HCEC 1CT (cell line): ENCODE results near the gene ASAP2.

ENCODE experiments used
- DNase-seq: peaks from one replicate; pipeline ENCODE4 v3.0.0-alpha.2; 2017

Gene ASAP2

DNA sequence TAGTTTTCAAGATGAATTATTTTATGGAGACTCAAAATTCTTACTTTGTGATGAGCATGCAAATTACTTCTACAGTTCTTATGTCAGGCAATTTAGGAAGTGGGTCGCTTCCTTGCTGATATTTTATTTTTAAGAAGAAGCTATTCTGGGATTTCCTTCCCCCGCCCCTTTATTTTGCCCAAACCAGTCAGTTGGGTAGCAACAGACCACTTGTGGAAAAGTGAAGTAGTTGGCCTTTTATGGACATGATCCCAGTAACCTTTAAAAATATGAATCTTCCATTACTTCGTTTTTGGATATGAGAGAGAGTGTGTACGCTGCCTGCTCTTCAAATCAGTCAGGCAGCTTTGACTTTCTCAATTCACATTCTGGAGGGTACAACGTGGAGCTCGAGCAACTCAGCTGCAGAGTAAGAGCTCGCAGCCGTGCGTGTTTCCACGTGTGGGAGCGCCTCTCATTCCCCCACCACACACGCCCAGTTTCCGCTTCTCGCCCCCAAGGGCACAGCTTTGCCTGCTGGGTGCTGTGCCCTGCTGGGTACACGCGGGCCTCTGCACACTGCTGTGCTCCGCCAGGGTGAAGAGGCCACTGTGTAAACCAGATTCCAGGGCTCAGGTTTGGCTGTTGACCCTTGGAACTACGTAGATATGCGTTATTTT lies 124.1 kb downstream of the ASAP2 start:
- no peak for DNase-seq

DNA sequence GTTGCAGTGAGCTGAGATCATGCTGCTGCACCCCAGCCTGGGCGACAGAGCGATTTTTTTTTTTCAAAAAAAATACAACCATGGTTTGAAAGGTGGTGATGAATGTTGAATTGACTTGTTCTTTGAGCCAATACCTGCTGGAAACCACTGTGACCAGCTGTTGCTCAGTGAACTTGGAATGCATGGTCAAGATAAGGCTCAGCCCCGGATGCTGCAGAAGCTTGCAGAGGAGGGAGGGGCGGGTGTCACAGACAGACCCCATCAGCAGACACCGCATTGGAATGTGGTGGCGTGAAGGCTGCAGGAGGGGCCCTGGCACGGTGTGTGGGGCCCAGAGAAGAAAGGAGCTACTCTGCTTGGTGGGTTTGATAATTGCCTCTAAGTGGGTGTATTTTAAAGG lies 125.1 kb downstream of the ASAP2 start:
- no peak for DNase-seq

DNA sequence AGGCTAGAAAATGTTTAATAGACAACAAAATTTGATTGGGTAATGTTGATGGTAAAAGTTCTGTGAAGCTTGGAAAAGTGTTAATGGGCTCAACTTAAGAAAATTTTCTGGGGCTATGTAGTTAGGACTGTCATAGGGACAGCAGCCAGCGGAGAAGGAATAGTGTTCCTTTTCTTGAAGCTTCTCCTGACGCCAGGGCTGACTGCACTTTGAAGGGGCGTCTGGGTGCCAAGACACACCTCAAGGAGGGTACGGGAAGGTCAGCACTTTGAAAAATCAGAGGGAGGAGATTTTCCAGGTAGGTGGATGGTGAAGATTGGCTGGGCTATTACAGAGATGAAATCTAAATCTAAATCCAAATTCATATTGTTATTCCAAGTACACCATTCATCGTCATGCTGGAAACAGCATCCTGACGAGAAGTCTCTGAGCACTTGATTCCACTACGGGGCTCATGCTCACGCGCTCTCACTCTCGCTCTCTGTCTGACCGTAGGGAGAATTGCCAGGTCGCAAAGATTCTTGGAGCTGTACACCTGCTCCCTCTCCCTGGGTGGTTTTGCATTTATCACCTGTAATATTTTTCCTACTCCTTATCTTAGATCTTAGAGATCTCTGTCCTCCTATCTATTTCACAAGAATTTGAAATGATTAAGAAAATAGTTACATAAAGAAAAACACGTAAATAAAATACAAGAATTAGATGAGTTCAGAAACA lies 125.7 kb downstream of the ASAP2 start:
- no peak for DNase-seq

DNA sequence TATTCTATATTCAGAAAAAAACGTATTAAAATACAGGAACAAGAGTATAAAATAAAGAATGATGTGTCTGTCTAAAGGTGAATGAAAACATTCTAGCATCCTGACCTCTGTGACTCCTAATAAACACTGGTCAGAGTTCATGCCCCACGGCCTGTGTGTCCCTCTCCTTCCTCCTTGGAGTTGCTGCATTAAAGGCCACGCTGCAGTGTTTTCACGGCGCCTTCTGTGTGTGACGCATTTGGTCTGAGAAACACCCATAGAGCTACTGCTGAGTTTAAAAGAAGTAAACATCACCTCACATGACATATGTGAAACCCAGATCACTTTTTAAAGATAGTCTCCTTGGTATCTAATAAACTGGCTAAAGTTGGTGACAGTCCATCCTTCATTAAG lies 126.2 kb downstream of the ASAP2 start:
- DNase-seq = no peak

DNA sequence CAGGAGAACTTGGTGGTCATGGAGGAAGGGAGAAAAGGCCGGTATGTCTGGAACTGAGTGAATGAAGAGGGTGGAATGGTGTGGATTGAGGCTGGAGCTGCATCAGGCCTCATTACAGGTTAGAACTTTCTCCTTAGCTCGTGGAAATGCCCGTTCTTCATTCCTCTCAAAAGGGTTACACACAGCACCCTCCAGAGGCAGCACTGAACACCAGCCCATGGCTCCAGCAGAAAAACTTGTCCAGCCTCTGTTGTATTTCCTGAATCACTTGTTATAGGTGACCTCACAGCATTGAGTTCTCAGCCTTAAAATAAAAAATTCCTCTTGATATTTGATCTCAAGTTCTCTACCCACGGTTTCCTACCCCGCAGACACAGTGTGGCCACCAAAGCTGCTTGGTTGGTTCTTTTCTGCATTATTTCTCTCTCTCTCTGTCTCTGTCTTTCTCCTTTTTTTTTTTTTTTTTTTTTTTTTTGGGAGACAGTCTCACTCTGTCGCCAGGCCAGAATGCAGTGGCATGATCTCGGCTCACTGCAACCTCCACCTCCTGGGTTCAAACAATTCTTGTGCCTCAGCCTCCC lies 127.1 kb downstream of the ASAP2 start:
- peak; percentile 74 for DNase-seq

DNA sequence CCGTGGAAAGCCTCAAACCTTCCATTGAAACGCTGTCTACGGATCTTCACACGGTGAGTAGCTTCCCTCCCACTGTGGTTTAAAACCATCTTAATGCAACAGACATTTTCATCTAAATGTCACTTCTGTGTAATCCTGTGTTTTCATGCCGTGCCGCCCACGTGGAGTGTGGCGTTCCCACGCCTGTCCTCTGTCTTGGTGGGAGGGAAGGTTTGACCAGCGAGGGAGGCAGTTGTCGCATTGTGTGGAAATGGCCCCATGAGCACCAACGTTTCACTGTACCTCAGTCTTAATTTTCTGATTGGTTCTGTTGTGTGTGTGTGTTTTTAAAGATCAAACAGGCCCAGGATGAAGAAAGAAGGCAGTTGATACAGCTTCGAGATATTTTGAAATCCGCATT lies 128.1 kb downstream of the ASAP2 start:
- no peak for DNase-seq

DNA sequence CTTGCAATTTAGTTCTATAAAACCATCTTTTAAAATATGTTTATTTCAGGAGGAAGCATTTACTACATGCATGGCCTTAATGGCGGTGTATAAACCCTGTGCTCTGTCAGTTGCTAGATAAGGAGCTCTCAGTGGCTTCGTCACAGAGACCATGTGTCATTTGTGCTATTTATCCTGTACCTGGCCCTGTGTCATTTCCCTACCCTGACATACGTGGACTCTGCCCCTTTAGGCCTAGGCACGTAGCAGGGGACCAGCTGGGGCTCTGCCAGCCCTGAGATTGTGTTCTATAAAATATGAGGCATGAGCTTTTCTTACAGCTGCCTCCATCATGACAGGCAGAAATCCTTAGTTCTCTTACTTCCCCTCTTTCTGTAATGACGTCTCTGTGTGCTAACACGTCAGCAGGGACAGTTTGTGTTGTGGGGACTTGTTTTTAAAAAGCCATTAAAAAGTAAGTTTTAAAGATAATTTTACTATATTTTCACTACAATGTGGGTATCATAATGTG lies 128.8 kb downstream of the ASAP2 start:
- no peak for DNase-seq

DNA sequence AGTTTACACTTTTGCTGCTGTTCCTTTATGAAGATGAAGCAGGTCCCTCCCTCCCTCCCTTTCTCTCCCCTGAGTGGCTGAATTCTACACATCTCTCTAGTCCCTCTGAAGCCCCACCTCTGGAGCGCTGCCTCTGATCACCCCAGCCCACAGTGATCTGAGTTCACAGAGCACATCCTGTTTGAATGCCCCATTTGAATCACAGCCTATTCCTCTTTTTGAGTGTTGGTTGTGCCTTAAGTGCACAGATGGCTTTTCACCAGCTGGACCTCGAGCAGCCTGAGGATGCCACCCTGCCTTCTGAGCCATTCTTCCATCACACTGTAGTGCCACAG lies 129.6 kb downstream of the ASAP2 start:
- DNase-seq = no peak

DNA sequence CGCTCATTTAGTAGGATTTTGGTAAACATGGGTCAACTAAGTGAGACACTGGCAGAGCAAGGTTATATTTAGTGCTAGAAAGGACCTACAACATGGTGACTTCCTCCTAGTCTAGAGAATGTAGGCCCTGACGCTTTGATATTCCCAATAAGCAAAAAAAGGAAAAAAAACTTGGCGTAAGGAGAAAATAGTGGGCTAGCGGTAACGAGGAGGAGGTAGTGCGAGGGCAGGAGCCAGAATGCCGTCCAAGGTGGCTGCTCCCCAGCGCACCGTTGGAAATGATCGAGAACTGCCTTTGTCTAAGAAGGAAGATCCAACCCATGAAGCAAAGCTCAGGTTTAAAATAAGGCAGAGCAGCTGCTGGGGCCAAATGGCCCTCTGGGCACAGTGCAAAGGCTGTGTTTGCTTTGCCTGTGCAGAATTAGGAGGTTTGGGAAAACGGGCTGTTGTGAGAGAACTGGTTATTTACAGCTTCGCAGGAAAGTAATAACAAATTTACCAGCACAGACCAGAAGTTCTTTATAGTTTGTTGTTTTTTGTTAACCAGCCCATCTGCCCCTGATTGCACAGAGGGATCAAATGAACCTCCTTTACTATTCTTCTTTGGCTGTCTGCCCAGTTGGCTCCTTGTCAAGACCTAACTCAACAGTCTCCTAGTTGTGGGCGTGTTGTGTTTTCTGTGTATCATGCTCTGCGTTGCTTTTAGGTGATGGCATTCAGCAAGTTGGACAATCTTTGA lies 130.1 kb downstream of the ASAP2 start:
- peak; percentile 78 for DNase-seq

DNA sequence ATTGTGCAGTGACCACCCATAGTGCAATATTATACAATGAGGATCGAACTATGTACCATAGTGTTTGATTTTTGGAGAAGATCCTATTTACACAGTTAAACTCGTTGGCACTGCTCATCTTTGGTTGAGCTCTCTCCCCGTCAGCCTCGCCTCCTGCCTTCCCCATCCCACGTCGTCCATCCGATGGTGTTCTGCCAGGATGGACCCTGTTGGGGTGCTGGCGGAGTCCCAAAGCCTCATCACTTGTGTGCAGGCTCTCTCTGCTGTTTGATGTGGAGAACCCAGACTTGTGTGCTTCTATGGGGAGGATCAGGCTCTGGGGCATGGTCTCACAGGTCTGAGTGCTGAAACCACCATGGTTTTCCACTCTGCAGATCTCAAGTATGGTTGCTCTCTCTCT lies 131.3 kb downstream of the ASAP2 start:
- DNase-seq = no peak

DNA sequence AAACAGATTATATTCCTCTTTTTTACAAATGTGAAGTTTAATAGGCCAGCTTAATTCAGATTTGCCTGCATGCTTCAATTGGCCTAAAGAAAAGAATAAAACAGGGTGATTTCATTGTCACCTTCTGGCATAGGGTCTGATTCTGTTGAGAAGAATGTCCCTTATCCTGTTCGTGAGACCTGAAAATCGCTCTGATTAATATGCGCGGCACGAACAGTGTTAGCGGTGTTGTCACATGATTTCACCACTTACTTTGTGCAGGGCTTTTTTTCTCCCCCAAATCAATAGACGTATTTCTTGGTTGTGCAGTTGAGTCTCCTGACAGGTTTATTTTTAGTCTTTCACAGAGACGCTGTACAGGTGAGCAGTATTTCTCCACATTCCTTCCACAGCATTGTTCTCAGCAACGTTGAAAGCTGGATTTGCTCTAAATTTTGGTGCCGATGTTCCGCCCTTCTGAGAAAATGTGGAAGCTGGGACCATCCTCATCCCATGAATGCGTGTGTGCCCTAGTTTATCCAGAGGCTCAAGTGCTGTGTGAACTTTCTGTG lies 134.8 kb downstream of the ASAP2 start:
- no peak for DNase-seq

DNA sequence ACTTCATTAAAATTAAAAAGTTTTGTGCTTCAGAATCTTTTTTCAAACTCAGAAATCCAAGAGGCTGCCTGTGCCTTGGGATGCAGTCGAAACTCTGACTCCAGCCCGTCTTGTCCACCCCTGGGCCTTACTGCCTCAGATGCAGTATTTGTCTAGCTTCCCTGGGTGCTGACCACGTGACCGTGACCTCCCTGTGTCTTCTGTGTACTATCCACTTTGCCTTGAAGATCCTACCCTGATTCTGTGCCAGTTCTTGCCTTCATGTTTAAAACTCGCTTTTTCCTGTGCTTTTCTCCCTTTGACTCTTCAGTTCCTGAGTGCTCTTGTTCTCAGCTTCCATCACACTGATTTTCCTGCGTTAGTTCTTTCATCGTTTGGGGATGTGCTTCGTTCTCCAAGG lies 136.0 kb downstream of the ASAP2 start:
- DNase-seq = no peak

DNA sequence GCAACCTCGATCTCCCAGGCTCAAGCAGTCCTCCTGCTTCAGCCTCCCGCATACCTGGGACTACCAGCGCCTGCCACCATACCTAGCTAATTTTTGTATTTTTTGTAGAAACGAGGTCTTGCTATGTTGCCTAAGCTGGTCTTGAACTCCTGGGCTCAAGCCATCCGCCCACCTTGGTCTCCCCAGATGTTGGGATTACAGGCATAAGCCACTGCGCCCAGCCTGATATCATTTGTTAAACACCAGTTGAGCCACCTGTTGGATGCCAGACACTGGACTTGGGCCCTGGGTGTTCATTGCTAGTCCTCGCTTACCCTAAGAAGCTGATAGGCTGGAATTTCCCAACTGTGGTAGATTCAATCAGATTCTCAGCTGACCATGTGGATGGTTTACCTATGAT lies 136.9 kb downstream of the ASAP2 start:
- no peak for DNase-seq

DNA sequence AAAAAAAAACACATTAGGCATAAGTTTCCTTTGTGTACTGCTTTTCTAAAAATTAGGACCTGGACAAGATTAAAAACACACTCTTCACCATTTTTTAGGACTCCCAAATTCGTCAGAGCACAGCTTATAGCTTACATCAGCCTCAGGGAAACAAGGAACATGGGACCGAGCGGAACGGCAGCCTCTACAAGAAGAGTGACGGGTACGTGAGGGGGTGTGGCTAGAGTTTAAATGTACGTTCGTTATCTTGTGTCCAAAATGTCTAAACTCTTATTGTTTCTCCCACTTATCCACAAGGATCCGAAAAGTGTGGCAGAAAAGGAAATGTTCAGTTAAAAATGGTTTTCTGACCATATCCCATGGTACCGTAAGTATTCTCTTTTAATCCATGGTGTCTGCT lies 137.8 kb downstream of the ASAP2 start:
- DNase-seq = no peak

DNA sequence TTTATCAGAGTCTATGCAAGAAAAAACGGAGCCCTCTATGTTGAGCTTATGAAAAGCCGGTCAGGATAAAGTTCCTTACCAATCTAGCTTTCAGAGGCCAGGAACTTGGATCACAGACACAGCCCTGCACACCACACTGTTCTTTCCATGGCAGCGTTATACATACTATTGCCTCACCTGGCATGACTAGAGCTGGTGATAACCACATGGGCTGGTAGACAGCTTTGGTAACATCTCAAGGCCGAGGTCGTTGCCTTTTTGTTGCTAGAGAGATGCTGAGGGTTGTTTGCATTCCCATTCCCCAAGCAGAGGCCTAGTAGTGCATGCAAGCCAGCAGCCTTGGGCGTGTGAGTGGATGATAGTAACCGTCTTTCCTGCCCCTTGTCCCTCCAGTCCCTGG lies 138.7 kb downstream of the ASAP2 start:
- DNase-seq = no peak

DNA sequence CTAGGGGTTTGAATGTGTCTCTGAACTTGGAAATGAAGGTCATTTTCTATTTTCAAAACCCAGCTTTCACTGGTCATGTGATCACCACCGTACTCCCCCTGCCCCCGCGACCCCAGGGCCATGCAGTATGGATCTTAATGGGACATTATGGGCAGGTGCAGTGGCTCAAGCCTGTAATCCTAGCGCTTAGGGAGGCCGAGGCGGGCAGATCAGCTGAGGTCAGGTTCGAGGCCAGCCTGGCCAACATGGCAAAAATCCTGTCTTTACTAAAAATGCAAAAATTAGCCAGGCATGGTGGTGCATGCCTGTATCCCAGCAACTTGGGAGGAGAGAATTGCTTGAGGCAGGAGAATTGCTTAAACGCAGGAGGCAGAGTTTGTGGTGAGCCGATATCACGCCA lies 139.4 kb downstream of the ASAP2 start:
- DNase-seq = no peak

DNA sequence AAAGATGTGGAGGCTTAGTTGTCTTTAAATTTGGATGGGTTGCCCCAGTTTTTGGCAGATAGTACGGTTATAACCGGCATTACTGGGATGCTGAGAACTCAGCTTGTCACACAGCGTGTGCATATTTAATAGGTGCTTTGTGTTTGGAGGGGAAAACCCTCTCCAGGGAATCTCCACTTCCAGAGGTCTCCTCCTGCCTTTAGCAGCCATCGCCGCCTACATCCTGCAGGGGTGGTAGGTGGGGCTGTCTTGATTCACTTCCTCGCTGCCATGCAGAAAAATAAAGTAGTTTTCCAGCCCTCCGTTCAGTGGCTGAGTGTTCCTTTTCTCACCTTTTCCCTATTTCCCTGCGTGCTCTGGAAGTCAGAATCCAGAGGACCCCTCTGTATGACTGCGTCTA lies 140.3 kb downstream of the ASAP2 start:
- no peak for DNase-seq

DNA sequence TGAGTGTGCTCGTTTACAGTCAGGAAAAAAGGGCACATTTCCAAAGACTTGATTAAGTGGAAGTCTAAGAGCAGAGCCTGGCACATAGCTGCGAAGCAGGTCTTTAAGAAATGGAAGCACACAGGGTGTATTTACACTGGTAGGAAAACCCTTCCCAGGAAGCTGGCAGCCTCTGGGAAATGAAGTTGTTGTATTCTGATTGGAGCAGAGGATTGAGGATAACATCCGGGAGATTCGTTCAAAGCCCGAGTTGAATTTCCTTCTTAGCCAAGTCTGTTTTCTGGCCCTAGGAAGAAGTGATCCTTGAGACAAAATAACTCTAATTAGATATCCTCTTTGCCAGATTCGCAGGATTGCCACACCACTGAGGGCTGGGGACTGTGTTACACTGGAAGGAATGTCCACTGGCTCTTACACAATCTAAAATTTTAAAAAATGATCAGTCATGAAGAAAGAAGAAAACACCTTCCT lies 140.8 kb downstream of the ASAP2 start:
- DNase-seq = no peak

DNA sequence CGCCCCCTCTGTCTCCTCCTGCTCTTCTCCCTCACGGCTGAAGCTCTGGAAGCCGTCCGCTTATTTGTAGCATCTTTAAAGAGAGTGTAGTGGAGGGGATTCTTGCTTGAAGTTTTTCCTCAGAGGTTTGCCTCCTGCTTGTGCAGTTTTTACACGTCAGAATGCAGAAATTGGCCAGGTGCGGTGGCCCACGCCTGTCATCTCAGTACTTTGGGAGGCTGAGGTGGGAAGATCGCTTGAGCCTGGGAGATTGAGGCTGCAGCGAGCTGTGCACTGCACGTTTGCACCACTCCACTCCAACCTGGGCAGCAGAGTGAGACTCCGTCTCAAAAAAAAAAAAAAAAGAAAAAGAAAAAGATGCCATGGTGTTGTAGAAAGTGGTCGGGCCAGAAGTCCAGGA lies 147.7 kb downstream of the ASAP2 start:
- no peak for DNase-seq

DNA sequence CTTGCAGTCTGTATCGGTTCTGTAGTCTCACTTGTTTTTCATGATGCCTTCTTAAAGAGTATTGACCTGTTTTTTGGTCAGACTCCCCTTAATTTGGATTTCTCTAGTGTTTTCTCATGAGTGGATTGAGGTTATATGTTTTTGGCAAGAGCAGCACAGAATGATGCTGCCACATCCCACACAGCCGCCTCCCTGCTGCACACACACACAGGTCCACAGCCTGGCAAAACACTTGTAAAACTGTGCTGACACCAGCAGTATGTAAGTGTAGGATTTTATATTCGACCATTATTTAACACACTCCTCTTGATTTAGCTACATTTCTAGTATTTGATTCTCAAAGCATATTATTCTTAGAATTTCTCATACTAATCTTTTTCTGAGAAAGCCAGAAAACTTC lies 148.7 kb downstream of the ASAP2 start:
- no peak for DNase-seq

DNA sequence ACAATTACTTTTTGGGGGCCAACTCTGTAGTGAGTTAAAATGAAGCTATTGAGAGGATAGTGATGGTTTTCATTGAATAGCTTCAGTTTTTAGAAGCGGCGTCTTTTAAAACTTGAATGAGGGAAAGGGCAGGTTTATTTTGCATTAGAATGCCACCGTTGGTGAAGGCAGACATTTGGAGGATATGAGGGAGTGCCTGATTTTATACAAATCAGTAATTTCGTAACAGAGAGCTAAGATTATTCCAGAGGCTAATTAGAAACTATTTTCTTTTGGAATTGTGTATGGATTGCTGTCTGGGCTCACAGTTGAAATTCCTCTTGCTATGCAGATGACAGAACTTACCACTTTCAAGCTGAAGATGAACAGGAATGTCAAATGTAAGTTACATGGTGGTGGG lies 149.1 kb downstream of the ASAP2 start:
- no peak for DNase-seq

DNA sequence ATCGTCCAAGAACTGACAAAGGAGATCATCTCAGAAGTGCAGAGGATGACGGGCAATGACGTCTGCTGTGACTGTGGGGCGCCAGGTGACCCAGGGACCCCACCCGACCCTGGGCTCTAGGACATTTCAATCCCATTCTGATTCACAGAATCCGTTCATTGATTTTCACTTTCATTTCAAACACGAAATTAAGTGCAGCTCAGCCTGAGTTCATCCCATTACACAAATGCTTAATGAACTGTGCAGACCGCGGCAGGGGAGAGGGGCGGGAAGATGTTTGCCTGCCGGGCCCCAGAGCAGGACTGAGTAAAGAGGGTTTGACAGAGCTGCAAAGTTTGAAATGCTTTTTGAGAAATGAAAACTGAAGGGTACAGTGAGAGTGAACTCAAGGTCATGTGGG lies 149.6 kb downstream of the ASAP2 start:
- no peak for DNase-seq

DNA sequence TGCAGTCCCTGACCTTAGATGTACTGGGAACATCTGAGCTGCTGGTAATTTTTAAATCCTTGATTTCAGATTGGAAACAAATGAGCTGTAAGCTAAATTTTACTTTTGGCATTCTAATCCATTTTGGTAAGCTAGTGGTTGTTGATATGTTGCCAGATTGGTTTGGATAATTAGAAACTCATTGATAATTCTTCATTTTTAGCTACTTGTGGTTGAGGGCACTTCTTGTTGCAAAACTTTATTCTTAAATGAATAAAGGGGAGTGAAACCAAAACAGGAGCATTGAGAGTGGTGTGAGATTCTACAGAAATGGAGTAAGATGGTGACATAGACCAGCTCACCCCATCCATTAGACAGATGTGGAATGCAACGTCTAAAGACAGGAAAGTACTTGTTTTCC lies 152.2 kb downstream of the ASAP2 start:
- DNase-seq = no peak
